Activated naive CD4-positive, alpha-beta T cell treated with anti-CD3 and anti-CD28 coated beads, Interleukin-2, amount 10 ng/mL, durations not matched to agents 7 days and 5 days (primary cell): ENCODE results near the gene IRX5.
A peak's percentile ranks its signal among the peaks of the same experiment; 100 is the strongest.

Source experiments
- CTCF ChIA-PET: fragments of 350-600 bp; sonication (Branson Sonifier 250); formaldehyde crosslinking; loops from one replicate; lab custom pipeline; 2021; ENCODE audit warnings: antibody characterized with exemption; lab: Charles Lee
- DNase-seq: peaks from one replicate; pipeline ENCODE4 v3.0.0-alpha.2; 2020
- H3K27ac Mint-ChIP-seq: one replicate; pipeline ENCODE4 v1.8.0; 2021; ENCODE audit warnings: mild to moderate bottlenecking, moderate library complexity, mixed read lengths
- H3K27me3 Mint-ChIP-seq: one replicate; pipeline ENCODE4 v1.8.0; 2021; ENCODE audit warnings: mild to moderate bottlenecking, mixed read lengths
- H3K36me3 Mint-ChIP-seq: one replicate; pipeline ENCODE4 v1.8.0; 2021; ENCODE audit warnings: mixed read lengths
- H3K4me1 Mint-ChIP-seq: one replicate; pipeline ENCODE4 v1.8.0; 2021; ENCODE audit warnings: mixed read lengths
- H3K4me3 Mint-ChIP-seq: one replicate; pipeline ENCODE4 v1.8.0; 2021; ENCODE audit warnings: mild to moderate bottlenecking, moderate library complexity, mixed read lengths
- H3K9me3 Mint-ChIP-seq: one replicate; pipeline ENCODE4 v1.8.0; 2021; ENCODE audit warnings: mixed read lengths

The IRX5 gene

DNA sequence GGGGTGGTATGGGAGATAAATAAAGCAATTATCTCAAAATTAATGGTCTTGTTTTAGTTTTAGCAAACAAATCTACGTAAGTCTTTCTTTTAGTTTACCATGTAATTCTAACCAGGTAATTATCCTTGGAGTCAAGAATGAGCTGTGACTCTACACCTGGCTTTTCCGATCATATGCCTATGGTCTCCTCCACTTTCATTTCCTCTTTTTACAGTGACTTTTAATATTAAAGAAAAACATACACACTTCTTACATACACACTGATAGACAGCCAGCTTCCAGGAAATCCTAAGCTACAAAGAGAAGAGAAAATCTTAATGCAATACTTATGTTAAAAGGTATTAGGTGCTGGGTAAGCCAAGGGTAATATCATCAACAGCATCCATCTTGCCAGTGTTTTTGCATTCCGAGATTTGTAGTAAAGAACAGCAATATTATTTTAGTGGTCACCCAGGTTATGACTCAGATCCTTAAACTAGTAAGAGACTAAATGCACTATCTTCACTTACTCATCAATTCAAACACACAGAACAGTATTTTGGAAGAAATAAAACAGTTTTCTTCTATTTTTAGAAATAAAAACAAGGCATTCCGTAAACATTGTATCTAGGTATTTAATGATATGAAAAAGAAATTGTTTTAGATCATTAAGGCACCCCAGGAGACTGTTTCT lies 4.4 kb upstream of the IRX5 start:
- no peak overlapping the region for H3K4me3 Mint-ChIP-seq
- no peak for DNase-seq
- peaks cover 7% of the 10 kb centered on the region for H3K36me3 Mint-ChIP-seq
- H3K27ac Mint-ChIP-seq, result no peak overlapping the region
- no peaks in the 10 kb centered on the region for H3K9me3 Mint-ChIP-seq
- peaks cover 43% of the 10 kb centered on the region for H3K27me3 Mint-ChIP-seq
- H3K4me1 Mint-ChIP-seq, result peaks cover 23% of the 10 kb centered on the region
- CTCF ChIA-PET, result no interaction called here

- no peak for DNase-seq
- Mint-ChIP-seq H3K9me3 (peaks cover 2% of the 10 kb centered on the region), H3K36me3 (peaks cover 8% of the 10 kb centered on the region), H3K4me1 (peaks cover 28% of the 10 kb centered on the region), H3K27ac (peak overlapping the region; percentile 5), H3K4me3 (peak overlapping the region; percentile 76), H3K27me3 (peaks cover 54% of the 10 kb centered on the region)
- CTCF ChIA-PET, result no interaction called here
These were observed 3.3 kb upstream of the IRX5 start for GRCh38 chr16:54927125-54928015.

- no peak for DNase-seq
- peak overlapping the region; percentile 5 for H3K27ac Mint-ChIP-seq
- H3K36me3 Mint-ChIP-seq, result peaks cover 11% of the 10 kb centered on the region
These were observed 2.7 kb upstream of the IRX5 start for GRCh38 chr16:54928016-54928356.

GRCh38 chr16:54928411-54929089 lies 2.1 kb upstream of the IRX5 start:
- DNase-seq, result peak; percentile 58
- Mint-ChIP-seq H3K27me3 (peaks cover 66% of the 10 kb centered on the region), H3K4me1 (peaks cover 32% of the 10 kb centered on the region), H3K36me3 (peaks cover 12% of the 10 kb centered on the region), H3K4me3 (peak overlapping the region; percentile 76), H3K9me3 (peaks cover 4% of the 10 kb centered on the region), H3K27ac (peak overlapping the region; percentile 5)
- CTCF ChIA-PET, result no interaction called here

More at GRCh38 chr16:54928016-54928356, 2.7 kb upstream of the IRX5 start:
- peaks cover 4% of the 10 kb centered on the region for H3K9me3 Mint-ChIP-seq
- peaks cover 32% of the 10 kb centered on the region for H3K4me1 Mint-ChIP-seq
- CTCF ChIA-PET, result no interaction called here
- peak overlapping the region; percentile 76 for H3K4me3 Mint-ChIP-seq
- H3K27me3 Mint-ChIP-seq, result peaks cover 60% of the 10 kb centered on the region

DNA sequence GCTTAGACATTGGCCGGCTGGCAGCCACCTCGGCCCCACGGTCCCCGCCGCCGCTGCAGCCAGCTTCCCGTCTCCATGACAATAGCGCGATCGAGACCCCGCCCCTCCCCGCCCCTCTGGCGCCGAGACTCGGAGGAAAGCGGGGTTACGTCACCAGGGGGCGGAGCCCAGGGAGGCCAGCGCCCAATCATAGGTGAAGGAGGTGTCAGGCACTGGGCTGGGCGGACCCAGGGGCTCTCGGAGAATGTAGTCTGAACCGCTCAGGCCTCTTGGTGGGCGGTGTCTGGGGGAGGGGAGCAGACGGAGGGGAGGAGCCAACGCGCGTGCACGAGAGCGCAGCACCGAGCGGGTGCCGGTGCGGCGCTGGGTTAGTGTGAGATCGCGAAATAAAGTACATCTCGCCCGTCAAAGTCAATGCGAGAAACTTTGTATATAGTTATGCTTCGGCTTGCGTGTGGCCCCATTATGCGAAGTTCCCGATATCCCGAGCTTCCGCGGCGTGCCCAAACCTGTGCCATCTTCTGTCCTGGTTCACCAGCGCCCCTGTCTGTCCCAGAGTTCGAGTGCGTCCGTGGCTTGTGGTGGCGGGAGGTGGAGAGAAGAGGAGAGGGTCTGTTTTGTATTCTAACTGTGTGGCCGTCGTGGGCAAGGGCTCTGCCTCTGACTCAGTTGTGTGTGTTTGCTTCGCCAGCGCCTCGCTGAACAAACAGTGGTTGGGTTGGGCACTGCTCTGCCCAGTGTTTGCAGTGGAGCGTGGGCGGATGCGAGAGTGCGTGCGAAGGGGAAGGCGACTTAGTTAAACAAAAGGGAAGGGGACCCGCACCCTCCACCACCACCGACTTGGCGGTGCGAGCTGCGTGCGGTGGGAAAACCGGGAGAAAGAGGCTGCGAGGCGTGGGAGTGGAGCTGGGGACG lies 1.3 kb upstream of the IRX5 start:
- peaks cover 74% of the 10 kb centered on the region for H3K27me3 Mint-ChIP-seq
- peak overlapping the region; percentile 76 for H3K4me3 Mint-ChIP-seq
- DNase-seq, result peak; percentile 96
- H3K36me3 Mint-ChIP-seq, result peaks cover 15% of the 10 kb centered on the region
- H3K27ac Mint-ChIP-seq, result peak overlapping the region; percentile 84
- peaks cover 32% of the 10 kb centered on the region for H3K4me1 Mint-ChIP-seq
- CTCF ChIA-PET, result no interaction called here
- peaks cover 6% of the 10 kb centered on the region for H3K9me3 Mint-ChIP-seq

DNA sequence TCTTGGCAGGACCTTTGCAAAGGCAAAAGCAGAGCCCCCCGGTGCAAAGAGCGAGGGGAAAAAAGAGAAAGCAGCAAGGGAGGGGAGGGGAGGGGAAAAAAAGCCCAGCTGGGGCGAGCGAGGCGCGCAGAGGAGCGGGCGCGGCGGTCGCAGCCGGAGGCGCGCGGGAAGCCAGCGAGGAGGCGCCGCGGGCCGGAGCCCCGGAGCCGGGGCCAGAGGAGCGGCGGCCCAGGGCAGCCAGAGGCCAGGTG lies 129 bp downstream of the IRX5 start:
- Mint-ChIP-seq H3K36me3 (peaks cover 15% of the 10 kb centered on the region), H3K4me3 (peak overlapping the region; percentile 76), H3K4me1 (peaks cover 32% of the 10 kb centered on the region), H3K9me3 (peaks cover 6% of the 10 kb centered on the region), H3K27ac (no peak overlapping the region), H3K27me3 (peaks cover 88% of the 10 kb centered on the region)
- CTCF ChIA-PET, result no interaction called here
- no peak for DNase-seq

DNA sequence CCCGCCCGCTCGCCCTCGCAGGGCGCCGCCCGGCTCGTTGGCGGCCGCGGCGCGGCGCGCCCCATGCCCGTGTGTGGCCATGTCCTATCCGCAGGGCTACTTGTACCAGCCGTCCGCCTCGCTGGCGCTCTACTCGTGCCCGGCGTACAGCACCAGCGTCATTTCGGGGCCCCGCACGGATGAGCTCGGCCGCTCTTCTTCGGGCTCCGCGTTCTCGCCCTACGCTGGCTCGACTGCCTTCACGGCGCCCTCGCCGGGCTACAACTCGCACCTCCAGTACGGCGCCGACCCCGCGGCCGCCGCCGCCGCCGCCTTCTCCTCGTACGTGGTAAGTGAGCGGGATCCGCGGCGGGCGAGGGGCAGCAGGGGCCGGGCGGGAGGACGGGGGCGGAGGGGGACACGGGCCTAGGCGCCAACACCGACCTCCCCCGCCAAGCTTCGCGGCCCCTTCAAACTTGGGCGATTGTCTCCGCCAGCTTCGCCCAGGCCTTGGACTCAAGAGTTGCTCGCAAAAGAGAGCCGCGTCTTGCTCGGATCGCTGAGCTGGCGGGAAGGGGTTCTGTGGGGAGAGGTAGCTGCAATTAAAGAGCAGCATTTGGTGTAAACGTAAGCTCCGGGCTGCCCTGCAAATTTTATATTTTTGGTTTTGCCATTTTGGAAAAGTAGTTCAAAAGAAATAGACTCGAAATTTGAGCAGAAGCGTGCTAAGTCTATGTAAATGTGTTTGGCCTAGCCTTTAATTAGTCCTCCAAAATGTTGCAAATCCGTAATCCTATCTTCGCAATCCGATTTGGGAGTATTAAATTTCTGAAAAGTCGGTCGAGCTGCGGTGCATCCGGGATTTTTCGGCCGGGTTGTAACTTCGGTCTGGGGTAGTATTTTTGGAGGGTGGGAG lies 702 bp downstream of the IRX5 start:
- DNase-seq, result no peak
- CTCF ChIA-PET, result interaction anchor here (0.7 to 1.0 kb wide), 2 partner anchors 643 to 1381 kb away, joined by 3 read pairs; no protein-coding TSS in a partner anchor
- Mint-ChIP-seq H3K27me3 (peaks cover 94% of the 10 kb centered on the region), H3K27ac (peak overlapping the region; percentile 60), H3K36me3 (peaks cover 15% of the 10 kb centered on the region), H3K9me3 (peaks cover 6% of the 10 kb centered on the region), H3K4me1 (peaks cover 33% of the 10 kb centered on the region), H3K4me3 (peak overlapping the region; percentile 50)

GRCh38 chr16:54932021-54932660 lies 1.5 kb downstream of the IRX5 start:
- DNase-seq, result no peak
- Mint-ChIP-seq H3K4me3 (peak overlapping the region; percentile 50), H3K27me3 (peaks cover 97% of the 10 kb centered on the region), H3K9me3 (peaks cover 6% of the 10 kb centered on the region), H3K36me3 (peaks cover 15% of the 10 kb centered on the region), H3K27ac (peak overlapping the region; percentile 72), H3K4me1 (peaks cover 37% of the 10 kb centered on the region)
- CTCF ChIA-PET, result interaction anchor here (0.7 to 1.0 kb wide), 2 partner anchors 644 to 1382 kb away, joined by 3 read pairs; no protein-coding TSS in a partner anchor

- DNase-seq, result no peak
- CTCF ChIA-PET, result no interaction called here
- Mint-ChIP-seq H3K27me3 (peaks cover 97% of the 10 kb centered on the region), H3K4me1 (peaks cover 36% of the 10 kb centered on the region), H3K9me3 (peaks cover 6% of the 10 kb centered on the region), H3K36me3 (peaks cover 15% of the 10 kb centered on the region), H3K4me3 (no peak overlapping the region), H3K27ac (peak overlapping the region; percentile 72)
These were observed 2.1 kb downstream of the IRX5 start for GRCh38 chr16:54932737-54933254.

DNA sequence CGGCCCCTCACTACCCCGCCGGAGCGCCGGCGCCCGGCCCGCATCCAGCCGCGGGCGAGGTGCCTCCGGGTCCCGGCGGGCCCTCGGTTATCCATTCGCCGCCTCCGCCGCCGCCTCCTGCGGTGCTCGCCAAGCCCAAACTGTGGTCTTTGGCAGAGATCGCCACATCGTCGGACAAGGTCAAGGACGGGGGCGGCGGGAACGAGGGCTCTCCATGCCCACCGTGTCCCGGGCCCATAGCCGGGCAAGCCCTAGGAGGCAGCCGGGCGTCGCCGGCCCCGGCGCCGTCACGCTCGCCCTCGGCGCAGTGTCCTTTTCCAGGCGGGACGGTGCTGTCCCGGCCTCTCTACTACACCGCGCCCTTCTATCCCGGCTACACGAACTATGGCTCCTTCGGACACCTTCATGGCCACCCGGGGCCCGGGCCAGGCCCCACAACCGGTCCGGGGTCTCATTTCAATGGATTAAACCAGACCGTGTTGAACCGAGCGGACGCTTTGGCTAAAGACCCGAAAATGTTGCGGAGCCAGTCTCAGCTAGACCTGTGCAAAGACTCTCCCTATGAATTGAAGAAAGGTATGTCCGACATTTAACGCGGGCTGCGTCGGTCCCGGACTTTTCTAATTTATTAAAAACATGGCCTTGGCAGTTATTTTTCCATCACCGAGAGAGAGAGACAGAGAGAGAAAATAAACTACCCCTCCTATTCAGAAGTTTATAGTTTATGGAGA lies 2.8 kb downstream of the IRX5 start:
- H3K4me1 Mint-ChIP-seq, result peaks cover 32% of the 10 kb centered on the region
- peaks cover 6% of the 10 kb centered on the region for H3K9me3 Mint-ChIP-seq
- peak overlapping the region; percentile 55 for H3K27ac Mint-ChIP-seq
- peaks cover 97% of the 10 kb centered on the region for H3K27me3 Mint-ChIP-seq
- CTCF ChIA-PET, result no interaction called here
- no peak overlapping the region for H3K4me3 Mint-ChIP-seq
- no peak for DNase-seq
- H3K36me3 Mint-ChIP-seq, result peaks cover 13% of the 10 kb centered on the region

- Mint-ChIP-seq H3K9me3 (peaks cover 6% of the 10 kb centered on the region), H3K27ac (peak overlapping the region; percentile 42), H3K4me1 (peaks cover 30% of the 10 kb centered on the region), H3K36me3 (peaks cover 10% of the 10 kb centered on the region), H3K27me3 (peaks cover 100% of the 10 kb centered on the region), H3K4me3 (no peak overlapping the region)
- no peak for DNase-seq
- CTCF ChIA-PET, result no interaction called here
These were observed 4.0 kb downstream of the IRX5 start for GRCh38 chr16:54934481-54935265.
